NB4 (cell line): Measurements from ENCODE around the gene RPA4.
"Not testable (repeated sequence)": the region's sequence is repeated elsewhere in the genome, so short reads cannot be mapped to it uniquely, and the experiment has no call there.

Source experiments
- DNase-seq: peaks from one replicate; pipeline ENCODE4 v3.0.0; 2010; ENCODE audit warnings: low read depth
- H3K4me3 ChIP-seq: one replicate; pipeline ENCODE4 v1.5.1; 2011; ENCODE audit warnings: mild to moderate bottlenecking, low read depth, low read length, moderate library complexity
- CTCF ChIP-seq: IDR thresholded peaks from one replicate; pipeline ENCODE4 v1.5.1; 2012; ENCODE audit warnings: low read depth, low read length
- MAX ChIP-seq: IDR thresholded peaks from 2 replicates; pipeline ENCODE4 v1.6.1; 2011; ENCODE audit warnings: low read depth, low read length
- MYC ChIP-seq: IDR thresholded peaks from 2 replicates; pipeline ENCODE4 v1.6.1; 2011; ENCODE audit warnings: low read depth, low read length
- POLR2A ChIP-seq: IDR thresholded peaks from 2 replicates; pipeline ENCODE4 v1.6.1; 2011; ENCODE audit warnings: mild to moderate bottlenecking; ENCODE audit not compliant: insufficient read length; ENCODE audit errors: extremely low read depth

The RPA4 gene

GRCh38 chrX:96841325-96841724, 42.4 kb upstream of the RPA4 start:
- no peak for TF ChIP-seq MYC
- no peak for DNase-seq
- no peak overlapping the region for H3K4me3 ChIP-seq

- DNase-seq, H3K4me3 ChIP-seq: not testable (repeated sequence)
Observed at GRCh38 chrX:96841866-96842265, 41.8 kb upstream of the RPA4 start.

DNA sequence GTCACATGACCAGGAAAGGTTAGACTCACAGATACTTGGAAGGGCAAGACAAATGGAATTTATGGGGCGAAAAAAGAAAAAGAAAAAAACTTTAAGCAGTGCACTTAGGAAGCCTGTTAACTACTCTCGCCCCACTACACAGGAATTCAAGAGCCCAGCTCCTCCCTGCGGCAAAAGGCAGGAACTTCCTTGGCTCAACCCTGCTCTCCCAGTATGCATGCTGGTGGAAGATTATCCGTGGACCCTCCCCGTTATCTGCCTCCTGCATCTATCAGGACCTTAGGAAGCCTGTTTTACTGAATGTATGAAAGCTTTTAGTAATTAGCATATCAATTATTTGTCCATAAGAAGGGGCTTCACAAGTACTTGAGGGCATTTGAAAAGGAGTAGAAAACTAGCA, 40.1 kb upstream of the RPA4 start:
- TF ChIP-seq MAX: no peak
- no peak for DNase-seq
- no peak overlapping the region for H3K4me3 ChIP-seq

DNA sequence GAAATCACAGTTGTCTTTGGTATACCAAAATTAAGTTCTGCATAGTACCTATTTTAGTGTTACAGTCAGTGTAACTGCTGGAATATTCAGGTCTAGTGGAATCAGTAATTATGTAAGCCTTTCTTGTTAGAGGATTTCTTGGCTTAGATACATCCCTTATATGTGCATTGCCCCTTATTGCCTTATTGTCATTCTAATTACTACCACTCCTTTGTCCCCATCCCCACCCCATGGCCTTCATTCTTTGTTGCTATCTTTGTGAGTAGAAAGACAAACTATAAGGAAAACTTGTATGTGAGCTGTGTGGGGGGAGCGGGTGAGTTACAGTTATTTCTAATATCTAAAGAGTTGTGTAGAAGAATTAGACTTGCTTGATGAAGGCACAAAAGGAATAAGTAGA, 36.9 kb upstream of the RPA4 start:
- no peak overlapping the region for H3K4me3 ChIP-seq
- TF ChIP-seq MAX (no peak), CTCF (no peak)
- DNase-seq: no peak

GRCh38 chrX:96859422-96859821, 24.3 kb upstream of the RPA4 start:
- not testable (repeated sequence) for DNase-seq

DNA sequence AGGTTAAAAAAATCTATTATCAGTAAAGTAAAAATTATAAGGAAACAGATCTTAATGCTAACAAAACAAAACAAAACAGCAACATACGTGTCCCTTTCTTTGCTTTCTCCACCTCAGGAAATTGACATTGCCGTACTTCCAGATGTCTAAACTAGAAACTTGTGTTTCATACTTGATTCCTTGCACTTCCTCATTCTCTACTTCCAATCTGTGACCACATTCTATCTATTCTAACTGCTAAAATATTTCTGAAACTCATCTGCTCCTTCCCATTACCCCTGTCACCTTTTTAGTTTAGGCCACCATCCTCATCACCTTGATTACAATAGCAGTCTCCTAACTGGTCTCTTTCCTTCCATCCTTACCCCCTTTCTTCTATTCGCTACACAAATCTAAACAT, 22.5 kb upstream of the RPA4 start:
- H3K4me3 ChIP-seq: no peak overlapping the region
- TF ChIP-seq CTCF (no peak), POLR2A (no peak), MAX (no peak), MYC (no peak)
- DNase-seq: no peak

More at GRCh38 chrX:96859422-96859821, 24.3 kb upstream of the RPA4 start:
- not testable (repeated sequence) for H3K4me3 ChIP-seq

- H3K4me3 ChIP-seq: no peak overlapping the region
- TF ChIP-seq CTCF: no peak
- no peak for TF ChIP-seq MYC
- TF ChIP-seq POLR2A: no peak
- TF ChIP-seq MAX: no peak
- no peak for DNase-seq
Observed at GRCh38 chrX:96861661-96862060, 22.0 kb upstream of the RPA4 start.

GRCh38 chrX:96884027-96884426, 319 bp downstream of the RPA4 start:
- H3K4me3 ChIP-seq: no peak overlapping the region
- TF ChIP-seq CTCF (no peak), MYC (no peak), POLR2A (no peak), MAX (no peak)
- DNase-seq: no peak
